ENCODE measurements around the gene PLEKHB2. TPM values are rescaled to one million over a fixed set of nuclear protein-coding genes. Genes with fewer than 3 reads are reported as not detected.

PLEKHB2 gene
- total RNA-seq, 6 experiments from 2014 or later, result 87.3 to 96.2 (median 93.6) TPM

GRCh38 chr2:131093006-131093695 is 12.0 kb upstream of the PLEKHB2 start, which contains the start of gene FAM168B:
FAM168B (minus strand) TSS chr2:131093460; CDS start chr2:131082646, 10,814 bp downstream.
- Mint-ChIP-seq H3K27me3 (ENCODE audit: insufficient read depth) (no peaks in the 10 kb centered on the region), H3K27ac (peak within 1 kb of the TSS; percentile 91)

GRCh38 chr2:131093696-131094462 is 11.3 kb upstream of the PLEKHB2 start:
- no peak for DNase-seq
- no peak for TF ChIP-seq CTCF (IDR thresholded peaks at IDR 0.05)
- no peaks in the 10 kb centered on the region for H3K27me3 Mint-ChIP-seq (ENCODE audit: insufficient read depth)
- peak overlapping the region; percentile 96 for H3K4me3 Mint-ChIP-seq
- H3K36me3 Mint-ChIP-seq (ENCODE audit: low read depth), result peaks cover 5% of the 10 kb centered on the region
- peaks cover 22% of the 10 kb centered on the region for H3K4me1 Mint-ChIP-seq (ENCODE audit: low read depth)
- no peaks in the 10 kb centered on the region for H3K9me3 Mint-ChIP-seq
- peak overlapping the region; percentile 91 for H3K27ac Mint-ChIP-seq

More at GRCh38 chr2:131093006-131093695, 12.0 kb upstream of the PLEKHB2 start, which contains the start of gene FAM168B:
- Mint-ChIP-seq H3K36me3 (ENCODE audit: low read depth) (peaks cover 10% of the 10 kb centered on the region), H3K9me3 (no peaks in the 10 kb centered on the region), H3K4me3 (peak within 1 kb of the TSS; percentile 96), H3K4me1 (ENCODE audit: low read depth) (peaks cover 22% of the 10 kb centered on the region)
- TF ChIP-seq CTCF (IDR thresholded peaks at IDR 0.05), result no peak
- DNase-seq, result peak; percentile 80

GRCh38 chr2:131094463-131095281 is 10.5 kb upstream of the PLEKHB2 start:
- Mint-ChIP-seq H3K9me3 (no peaks in the 10 kb centered on the region), H3K4me3 (peak overlapping the region; percentile 96), H3K4me1 (ENCODE audit: low read depth) (peaks cover 22% of the 10 kb centered on the region), H3K27me3 (ENCODE audit: insufficient read depth) (no peaks in the 10 kb centered on the region), H3K27ac (peak overlapping the region; percentile 91), H3K36me3 (ENCODE audit: low read depth) (peaks cover 4% of the 10 kb centered on the region)
- no peak for TF ChIP-seq CTCF (IDR thresholded peaks at IDR 0.05)
- DNase-seq, result no peak

GRCh38 chr2:131103165-131103564 is 2.0 kb upstream of the PLEKHB2 start:
- H3K4me1 Mint-ChIP-seq (ENCODE audit: low read depth), result peaks cover 25% of the 10 kb centered on the region
- TF ChIP-seq CTCF (IDR thresholded peaks at IDR 0.05), result no peak
- no peaks in the 10 kb centered on the region; the same call in 1 of the 2 replicates for H3K27me3 Mint-ChIP-seq (ENCODE audit: insufficient read depth)
- H3K36me3 Mint-ChIP-seq (ENCODE audit: low read depth), result peaks cover 5% of the 10 kb centered on the region; the same call in 1 of the 2 replicates
- no peak overlapping the region for H3K4me3 Mint-ChIP-seq
- no peaks in the 10 kb centered on the region for H3K9me3 Mint-ChIP-seq
- no peak for DNase-seq
- H3K27ac Mint-ChIP-seq, result no peak overlapping the region

GRCh38 chr2:131104487-131105155 is 515 bp upstream of the PLEKHB2 start:
- H3K36me3 Mint-ChIP-seq (ENCODE audit: low read depth), result peaks cover 5% of the 10 kb centered on the region; the same call in 1 of the 2 replicates
- DNase-seq, result peak; percentile 68
- peaks cover 25% of the 10 kb centered on the region for H3K4me1 Mint-ChIP-seq (ENCODE audit: low read depth)
- TF ChIP-seq CTCF (IDR thresholded peaks at IDR 0.05), result no peak
- no peaks in the 10 kb centered on the region; the same call in 1 of the 2 replicates for H3K27me3 Mint-ChIP-seq (ENCODE audit: insufficient read depth)
- peak overlapping the region; percentile 95 for H3K4me3 Mint-ChIP-seq
- H3K9me3 Mint-ChIP-seq, result no peaks in the 10 kb centered on the region
- H3K27ac Mint-ChIP-seq, result peak overlapping the region; percentile 90
